ENCODE results near the gene EEF1AKMT3.
A peak's percentile ranks its signal among the peaks of the same experiment; 100 is the strongest.

The EEF1AKMT3 gene

DNA sequence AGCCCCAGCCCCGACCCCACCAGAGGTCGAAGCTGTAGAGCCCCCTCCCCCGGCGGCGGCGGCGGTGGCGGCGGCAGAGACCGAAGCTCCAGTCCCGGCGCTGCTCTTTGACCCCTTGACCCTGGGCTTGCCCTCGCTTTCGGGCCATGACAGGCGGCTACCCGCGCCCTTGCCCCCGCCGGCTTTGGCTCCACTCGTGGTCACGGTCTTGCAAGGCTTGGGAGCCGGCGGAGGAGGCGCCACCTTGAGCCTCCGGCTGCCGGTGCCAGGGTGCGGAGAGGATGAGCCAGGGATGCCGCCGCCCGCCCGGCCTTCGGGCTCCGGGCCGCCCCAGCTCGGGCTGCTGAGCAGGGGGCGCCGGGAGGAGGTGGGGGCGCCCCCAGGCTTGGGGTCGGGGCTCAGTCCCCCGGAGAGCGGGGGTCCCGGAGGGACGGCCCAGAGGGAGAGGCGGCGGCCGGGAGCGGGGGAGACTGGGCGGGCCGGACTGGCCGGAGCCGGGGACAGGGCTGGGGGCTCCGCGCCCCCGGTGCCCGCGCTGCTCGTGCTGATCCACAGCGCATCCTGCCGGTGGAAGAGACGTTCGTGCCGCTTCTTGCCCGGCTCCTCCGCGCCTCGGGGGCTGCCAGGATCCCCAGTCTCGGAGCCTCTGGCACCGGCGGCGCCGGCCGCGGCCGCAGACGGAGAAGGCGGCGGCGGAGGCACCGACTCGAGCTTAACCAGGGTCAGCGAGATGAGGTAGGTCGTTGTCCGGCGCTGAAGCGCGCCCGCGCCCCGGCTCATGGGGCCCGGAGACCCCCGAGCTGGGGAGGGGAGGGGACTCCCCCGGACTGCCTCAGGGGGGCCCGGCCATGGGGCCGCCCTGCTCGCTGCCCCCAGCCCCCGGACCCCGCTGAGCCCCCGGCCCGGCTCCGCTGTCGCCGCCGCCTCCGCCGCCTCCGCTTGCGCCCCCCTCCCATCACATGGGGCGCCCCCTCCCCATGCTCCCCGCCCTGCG is 34.6 kb upstream of the EEF1AKMT3 start:
- Histone ChIP-seq H3K27ac (ENCODE audit: low read length) (no peak overlapping the region), H3K36me3 (ENCODE audit: control insufficient read depth in 1 of 2, insufficient read depth in 2 of 2, low read length in 2 of 2) (no peaks in the 10 kb centered on the region), H3K4me1 (ENCODE audit: control insufficient read depth in 1 of 2, insufficient read depth in 2 of 2, low read length in 2 of 2) (peaks cover 0 to 42% of the 10 kb centered on the region in 2 donors), H3K4me3 (ENCODE audit: low read depth in 1 of 2, low read length in 2 of 2) (peak overlapping the region in 1 of 2 donors; percentile 60), H3K9me3 (ENCODE audit: control insufficient read depth in 1 of 2, low read length in 2 of 2) (no peaks in the 10 kb centered on the region), H3K27me3 (ENCODE audit: low read depth, low read length) (peaks cover 38% of the 10 kb centered on the region)

DNA sequence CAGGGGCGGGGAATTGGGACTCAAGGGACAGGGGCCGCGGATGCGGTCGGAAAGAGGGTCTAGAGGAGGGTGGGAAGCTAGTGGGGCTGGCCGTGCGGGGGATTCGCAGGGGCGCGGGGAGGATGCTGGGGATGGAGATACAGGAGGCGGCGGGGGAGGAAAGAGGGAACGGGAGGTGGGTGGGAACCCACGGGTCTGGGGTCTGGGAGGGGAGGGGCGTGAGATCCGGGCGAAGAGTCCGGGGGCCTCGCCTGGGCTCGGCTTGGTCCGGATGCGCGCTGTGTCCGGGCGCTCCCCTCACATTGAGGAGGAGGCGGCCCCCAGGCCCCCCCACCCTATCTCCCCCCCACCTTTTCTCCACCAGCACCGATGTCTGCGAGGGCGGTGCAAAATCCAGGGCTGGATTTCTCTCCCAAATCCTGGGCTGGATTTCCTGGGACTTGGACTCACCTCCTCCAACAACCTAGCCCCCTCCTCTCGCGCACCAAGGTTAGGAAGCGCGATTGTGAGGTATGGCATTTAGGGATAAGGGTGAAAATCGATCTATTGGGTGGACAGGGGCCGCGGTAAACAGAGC is 33.7 kb upstream of the EEF1AKMT3 start, which contains the start of gene AGAP2:
Gene AGAP2, minus strand, starts transcription at position 82 of the 577 bp plus-strand sequence. CDS start 496 bp downstream, outside the sequence.
- no peak within 1 kb of the TSS for H3K27ac ChIP-seq (ENCODE audit: low read length)
- peaks cover 0 to 42% of the 10 kb centered on the region in 2 donors for H3K4me1 ChIP-seq (ENCODE audit: control insufficient read depth in 1 of 2, insufficient read depth in 2 of 2, low read length in 2 of 2)
- H3K4me3 ChIP-seq (ENCODE audit: low read depth in 1 of 2, low read length in 2 of 2): peak within 1 kb of the TSS in 1 of 2 donors; percentile 60
- no peaks in the 10 kb centered on the region for H3K9me3 ChIP-seq (ENCODE audit: control insufficient read depth in 1 of 2, low read length in 2 of 2)
- H3K27me3 ChIP-seq (ENCODE audit: low read depth, low read length): peaks cover 38% of the 10 kb centered on the region
- no peaks in the 10 kb centered on the region for H3K36me3 ChIP-seq (ENCODE audit: control insufficient read depth in 1 of 2, insufficient read depth in 2 of 2, low read length in 2 of 2)

GRCh38 chr12:57739387-57739786 is 33.0 kb upstream of the EEF1AKMT3 start:
- Histone ChIP-seq H3K27ac (ENCODE audit: low read length) (no peak overlapping the region), H3K4me3 (ENCODE audit: low read depth in 1 of 2, low read length in 2 of 2) (no peak overlapping the region), H3K4me1 (ENCODE audit: control insufficient read depth in 1 of 2, insufficient read depth in 2 of 2, low read length in 2 of 2) (peaks cover 0 to 42% of the 10 kb centered on the region in 2 donors), H3K27me3 (ENCODE audit: low read depth, low read length) (peaks cover 33% of the 10 kb centered on the region), H3K36me3 (ENCODE audit: control insufficient read depth in 1 of 2, insufficient read depth in 2 of 2, low read length in 2 of 2) (no peaks in the 10 kb centered on the region), H3K9me3 (ENCODE audit: control insufficient read depth in 1 of 2, low read length in 2 of 2) (no peaks in the 10 kb centered on the region)

DNA sequence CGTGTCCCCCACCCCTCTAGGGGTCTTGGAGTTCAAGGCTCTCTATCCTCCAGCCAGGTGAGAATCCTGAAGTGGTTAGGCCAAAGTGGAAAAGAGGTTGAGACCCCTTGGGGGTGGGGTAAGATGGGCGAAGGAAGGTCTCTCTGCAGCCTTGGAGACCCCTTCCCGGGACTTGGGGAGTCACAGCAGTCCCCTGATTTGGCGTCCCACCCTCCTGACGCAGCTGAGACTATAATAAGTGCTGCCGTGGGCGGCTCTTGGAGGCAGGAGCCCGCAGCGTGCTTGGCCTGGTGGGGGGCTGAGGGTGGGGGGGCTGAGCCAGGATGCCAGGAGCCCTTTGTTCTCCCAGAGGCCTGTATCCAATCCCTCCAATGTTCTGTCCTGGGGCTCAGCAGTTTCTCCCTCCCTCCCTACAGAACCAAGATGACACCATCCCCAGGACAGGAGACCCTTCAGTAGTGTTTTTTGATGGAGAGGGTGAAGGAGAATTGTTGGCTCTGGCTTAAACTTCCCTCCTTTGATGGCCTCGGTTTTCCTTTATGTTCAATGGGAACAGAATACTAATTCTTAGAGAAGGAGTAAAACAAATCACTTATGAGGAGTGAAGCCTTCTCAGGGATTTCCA is 32.4 kb upstream of the EEF1AKMT3 start:
- Histone ChIP-seq H3K36me3 (ENCODE audit: control insufficient read depth in 1 of 2, insufficient read depth in 2 of 2, low read length in 2 of 2) (no peaks in the 10 kb centered on the region), H3K9me3 (ENCODE audit: control insufficient read depth in 1 of 2, low read length in 2 of 2) (no peaks in the 10 kb centered on the region), H3K27me3 (ENCODE audit: low read depth, low read length) (peaks cover 32% of the 10 kb centered on the region), H3K27ac (ENCODE audit: low read length) (no peak overlapping the region), H3K4me3 (ENCODE audit: low read depth in 1 of 2, low read length in 2 of 2) (no peak overlapping the region), H3K4me1 (ENCODE audit: control insufficient read depth in 1 of 2, insufficient read depth in 2 of 2, low read length in 2 of 2) (peaks cover 0 to 42% of the 10 kb centered on the region in 2 donors)

GRCh38 chr12:57740656-57741412 is 31.6 kb upstream of the EEF1AKMT3 start:
- Histone ChIP-seq H3K9me3 (ENCODE audit: control insufficient read depth in 1 of 2, low read length in 2 of 2) (no peaks in the 10 kb centered on the region), H3K4me3 (ENCODE audit: low read depth in 1 of 2, low read length in 2 of 2) (peak overlapping the region in 1 of 2 donors; percentile 37), H3K27ac (ENCODE audit: low read length) (no peak overlapping the region), H3K36me3 (ENCODE audit: control insufficient read depth in 1 of 2, insufficient read depth in 2 of 2, low read length in 2 of 2) (no peaks in the 10 kb centered on the region), H3K27me3 (ENCODE audit: low read depth, low read length) (peaks cover 28% of the 10 kb centered on the region), H3K4me1 (ENCODE audit: control insufficient read depth in 1 of 2, insufficient read depth in 2 of 2, low read length in 2 of 2) (peaks cover 6 to 40% of the 10 kb centered on the region in 2 donors)

GRCh38 chr12:57741413-57741789 is 31.0 kb upstream of the EEF1AKMT3 start:
- Histone ChIP-seq H3K27ac (ENCODE audit: low read length) (no peak overlapping the region), H3K36me3 (ENCODE audit: control insufficient read depth in 1 of 2, insufficient read depth in 2 of 2, low read length in 2 of 2) (peaks cover under 1% of the 10 kb centered on the region in 2 donors), H3K4me3 (ENCODE audit: low read depth in 1 of 2, low read length in 2 of 2) (peak overlapping the region; percentile 37 to 52), H3K9me3 (ENCODE audit: control insufficient read depth in 1 of 2, low read length in 2 of 2) (no peaks in the 10 kb centered on the region), H3K4me1 (ENCODE audit: control insufficient read depth in 1 of 2, insufficient read depth in 2 of 2, low read length in 2 of 2) (peaks cover 11 to 37% of the 10 kb centered on the region in 2 donors), H3K27me3 (ENCODE audit: low read depth, low read length) (peaks cover 23% of the 10 kb centered on the region)

GRCh38 chr12:57741844-57742738 is 30.3 kb upstream of the EEF1AKMT3 start:
- no peaks in the 10 kb centered on the region for H3K9me3 ChIP-seq (ENCODE audit: control insufficient read depth in 1 of 2, low read length in 2 of 2)
- no peak overlapping the region for H3K27ac ChIP-seq (ENCODE audit: low read length)

GRCh38 chr12:57743769-57744168 is 28.6 kb upstream of the EEF1AKMT3 start:
- Histone ChIP-seq H3K9me3 (ENCODE audit: control insufficient read depth in 1 of 2, low read length in 2 of 2) (no peaks in the 10 kb centered on the region), H3K4me3 (ENCODE audit: low read depth in 1 of 2, low read length in 2 of 2) (no peak overlapping the region), H3K27me3 (ENCODE audit: low read depth, low read length) (peaks cover 15% of the 10 kb centered on the region), H3K4me1 (ENCODE audit: control insufficient read depth in 1 of 2, insufficient read depth in 2 of 2, low read length in 2 of 2) (peaks cover 11 to 14% of the 10 kb centered on the region in 2 donors), H3K27ac (ENCODE audit: low read length) (no peak overlapping the region), H3K36me3 (ENCODE audit: control insufficient read depth in 1 of 2, insufficient read depth in 2 of 2, low read length in 2 of 2) (peaks cover 12 to 23% of the 10 kb centered on the region in 2 donors)

More at GRCh38 chr12:57741844-57742738, 30.3 kb upstream of the EEF1AKMT3 start:
- Histone ChIP-seq H3K27me3 (ENCODE audit: low read depth, low read length) (peaks cover 17% of the 10 kb centered on the region), H3K4me3 (ENCODE audit: low read depth in 1 of 2, low read length in 2 of 2) (peak overlapping the region; percentile 37 to 52), H3K4me1 (ENCODE audit: control insufficient read depth in 1 of 2, insufficient read depth in 2 of 2, low read length in 2 of 2) (peaks cover 11 to 31% of the 10 kb centered on the region in 2 donors), H3K36me3 (ENCODE audit: control insufficient read depth in 1 of 2, insufficient read depth in 2 of 2, low read length in 2 of 2) (peaks cover 7 to 8% of the 10 kb centered on the region in 2 donors)

DNA sequence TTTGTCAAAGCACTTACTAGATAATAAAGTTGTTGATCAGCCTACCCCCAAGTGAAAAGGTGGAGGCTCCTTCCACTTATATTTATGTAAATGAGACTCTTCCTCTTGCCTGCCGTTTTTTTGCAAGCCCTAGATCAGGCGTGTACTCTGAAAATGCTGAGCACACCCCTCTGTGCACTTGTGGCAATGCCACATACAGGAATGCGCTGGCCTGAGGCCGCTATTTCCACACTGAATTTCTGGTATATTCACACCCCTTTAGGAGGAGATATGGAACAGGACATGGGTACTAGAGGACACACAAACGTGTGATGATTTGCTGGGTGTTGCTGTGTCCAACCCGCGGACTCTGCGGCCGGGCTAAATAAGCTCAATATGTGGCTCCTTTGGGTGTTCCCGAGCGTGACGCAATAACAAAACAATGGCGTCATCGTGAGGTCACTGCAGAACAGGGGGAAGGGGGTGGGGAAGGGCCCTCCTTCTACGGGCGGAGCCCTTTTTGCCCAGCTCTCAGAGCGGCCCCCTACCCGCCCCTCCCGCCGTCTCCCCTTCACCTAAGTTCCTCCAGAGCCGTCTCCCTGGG is 28.1 kb upstream of the EEF1AKMT3 start:
- H3K36me3 ChIP-seq (ENCODE audit: control insufficient read depth in 1 of 2, insufficient read depth in 2 of 2, low read length in 2 of 2): peaks cover 17 to 28% of the 10 kb centered on the region in 2 donors
- peak overlapping the region; percentile 98 for H3K27ac ChIP-seq (ENCODE audit: low read length)
- H3K27me3 ChIP-seq (ENCODE audit: low read depth, low read length): peaks cover 10% of the 10 kb centered on the region
- peak overlapping the region; percentile 80 to 88 for H3K4me3 ChIP-seq (ENCODE audit: low read depth in 1 of 2, low read length in 2 of 2)
- H3K4me1 ChIP-seq (ENCODE audit: control insufficient read depth in 1 of 2, insufficient read depth in 2 of 2, low read length in 2 of 2): peaks cover 9 to 11% of the 10 kb centered on the region in 2 donors
- no peaks in the 10 kb centered on the region for H3K9me3 ChIP-seq (ENCODE audit: control insufficient read depth in 1 of 2, low read length in 2 of 2)
